Measurements from ENCODE around the gene PUS1.
"Not testable (repeated sequence)": the region's sequence is repeated elsewhere in the genome, so short reads cannot be mapped to it uniquely, and the experiment has no call there.

PUS1 gene

GRCh38 chr12:131983026-131983425 lies 54.0 kb downstream of the PUS1 start:
- peaks cover 16% of the 10 kb centered on the region for H3K79me2 ChIP-seq (ENCODE audit: insufficient read depth, low read length)
- no peak overlapping the region for H3K4me3 ChIP-seq (ENCODE audit: low read depth in 1 of 2, low read length in 2 of 2)
- H3K9me3 ChIP-seq (ENCODE audit: insufficient read depth, low read length, severe bottlenecking): no peaks in the 10 kb centered on the region
- H3K4me2 ChIP-seq (ENCODE audit: insufficient read depth, low read length): no peak overlapping the region
- H3K4me1 ChIP-seq (ENCODE audit: insufficient read depth, low read length): no peaks in the 10 kb centered on the region
- DNase-seq (no peak), ATAC-seq (ENCODE audit: insufficient read depth, low read depth) (no peak)
- no peak overlapping the region for H3K27ac ChIP-seq (ENCODE audit: low read length)
- H3K27me3 ChIP-seq (ENCODE audit: insufficient read depth, low read length, poor library complexity): no peaks in the 10 kb centered on the region
- H3K36me3 ChIP-seq (ENCODE audit: insufficient read depth, low read length): peaks cover 86% of the 10 kb centered on the region
- H2AFZ ChIP-seq (ENCODE audit: low read depth, low read length): no peak overlapping the region
- peaks cover 6% of the 10 kb centered on the region; the same call in 1 of the 2 replicates for H4K20me1 ChIP-seq (ENCODE audit: insufficient read depth, low read length)
- no peak for TF ChIP-seq EZH2 (IDR thresholded peaks at IDR 0.05; ENCODE audit: borderline replicate concordance, low read depth, low read length, severe bottlenecking)
- no peak for TF ChIP-seq CTCF (IDR thresholded peaks at IDR 0.05; ENCODE audit: borderline replicate concordance, extremely low read depth, low read length, poor library complexity, severe bottlenecking)
- no peak overlapping the region for H3K9ac ChIP-seq (ENCODE audit: low read depth, low read length)

GRCh38 chr12:131983554-131983953 lies 54.5 kb downstream of the PUS1 start:
- no peak overlapping the region for H2AFZ ChIP-seq (ENCODE audit: low read depth, low read length)
- H3K27ac ChIP-seq (ENCODE audit: low read length): no peak overlapping the region
- no peak for DNase-seq
- H3K9ac ChIP-seq (ENCODE audit: low read depth, low read length): no peak overlapping the region
- no peak overlapping the region for H3K4me3 ChIP-seq (ENCODE audit: low read depth in 1 of 2, low read length in 2 of 2)
- peaks cover 3% of the 10 kb centered on the region for H4K20me1 ChIP-seq (ENCODE audit: insufficient read depth, low read length)
- no peaks in the 10 kb centered on the region for H3K27me3 ChIP-seq (ENCODE audit: insufficient read depth, low read length, poor library complexity)
- peaks cover 86% of the 10 kb centered on the region for H3K36me3 ChIP-seq (ENCODE audit: insufficient read depth, low read length)
- H3K9me3 ChIP-seq (ENCODE audit: insufficient read depth, low read length, severe bottlenecking): no peaks in the 10 kb centered on the region
- H3K79me2 ChIP-seq (ENCODE audit: insufficient read depth, low read length): peaks cover 11% of the 10 kb centered on the region
- TF ChIP-seq CTCF (IDR thresholded peaks at IDR 0.05; ENCODE audit: borderline replicate concordance, extremely low read depth, low read length, poor library complexity, severe bottlenecking): no peak
- no peak for TF ChIP-seq EZH2 (IDR thresholded peaks at IDR 0.05; ENCODE audit: borderline replicate concordance, low read depth, low read length, severe bottlenecking)
- ATAC-seq (ENCODE audit: insufficient read depth, low read depth): no peak
- no peaks in the 10 kb centered on the region for H3K4me1 ChIP-seq (ENCODE audit: insufficient read depth, low read length)
- no peak overlapping the region for H3K4me2 ChIP-seq (ENCODE audit: insufficient read depth, low read length)

GRCh38 chr12:131984334-131984733 lies 55.3 kb downstream of the PUS1 start:
- H2AFZ ChIP-seq (ENCODE audit: low read depth, low read length): no peak overlapping the region
- no peak overlapping the region for H3K4me3 ChIP-seq (ENCODE audit: low read depth in 1 of 2, low read length in 2 of 2)
- no peak for ATAC-seq (ENCODE audit: insufficient read depth, low read depth)
- no peaks in the 10 kb centered on the region for H3K4me1 ChIP-seq (ENCODE audit: insufficient read depth, low read length)
- H3K4me2 ChIP-seq (ENCODE audit: insufficient read depth, low read length): no peak overlapping the region
- H4K20me1 ChIP-seq (ENCODE audit: insufficient read depth, low read length): peaks cover 3% of the 10 kb centered on the region
- no peak overlapping the region for H3K9ac ChIP-seq (ENCODE audit: low read depth, low read length)
- H3K79me2 ChIP-seq (ENCODE audit: insufficient read depth, low read length): peaks cover 5% of the 10 kb centered on the region; the same call in 1 of the 2 replicates
- no peak for TF ChIP-seq EZH2 (IDR thresholded peaks at IDR 0.05; ENCODE audit: borderline replicate concordance, low read depth, low read length, severe bottlenecking)
- no peak for TF ChIP-seq CTCF (IDR thresholded peaks at IDR 0.05; ENCODE audit: borderline replicate concordance, extremely low read depth, low read length, poor library complexity, severe bottlenecking)
- H3K27ac ChIP-seq (ENCODE audit: low read length): no peak overlapping the region
- peaks cover 90% of the 10 kb centered on the region for H3K36me3 ChIP-seq (ENCODE audit: insufficient read depth, low read length)
- H3K9me3 ChIP-seq (ENCODE audit: insufficient read depth, low read length, severe bottlenecking): no peaks in the 10 kb centered on the region
- H3K27me3 ChIP-seq (ENCODE audit: insufficient read depth, low read length, poor library complexity): no peaks in the 10 kb centered on the region
- no peak for DNase-seq

- not testable (repeated sequence) for H3K27me3 ChIP-seq (ENCODE audit: insufficient read depth, low read length, poor library complexity); H3K4me3 ChIP-seq (ENCODE audit: low read depth in 1 of 2, low read length in 2 of 2); H3K27ac ChIP-seq (ENCODE audit: low read length); DNase-seq; H2AFZ ChIP-seq (ENCODE audit: low read depth, low read length); H3K9ac ChIP-seq (ENCODE audit: low read depth, low read length); H3K79me2 ChIP-seq (ENCODE audit: insufficient read depth, low read length); H4K20me1 ChIP-seq (ENCODE audit: insufficient read depth, low read length); H3K4me2 ChIP-seq (ENCODE audit: insufficient read depth, low read length); H3K9me3 ChIP-seq (ENCODE audit: insufficient read depth, low read length, severe bottlenecking); H3K4me1 ChIP-seq (ENCODE audit: insufficient read depth, low read length); ATAC-seq (ENCODE audit: insufficient read depth, low read depth)
- H3K36me3 ChIP-seq (ENCODE audit: insufficient read depth, low read length): peaks cover 91% of the 10 kb centered on the region
Measured at GRCh38 chr12:131985510-131985875, 56.4 kb downstream of the PUS1 start.
